ENCODE data around the gene MYRF. TPM values are rescaled to one million over a fixed set of nuclear protein-coding genes. Genes with fewer than 3 reads are reported as not detected.

MYRF gene
- total RNA-seq, 1 donor from 2014 or later = 0.20 TPM

DNA sequence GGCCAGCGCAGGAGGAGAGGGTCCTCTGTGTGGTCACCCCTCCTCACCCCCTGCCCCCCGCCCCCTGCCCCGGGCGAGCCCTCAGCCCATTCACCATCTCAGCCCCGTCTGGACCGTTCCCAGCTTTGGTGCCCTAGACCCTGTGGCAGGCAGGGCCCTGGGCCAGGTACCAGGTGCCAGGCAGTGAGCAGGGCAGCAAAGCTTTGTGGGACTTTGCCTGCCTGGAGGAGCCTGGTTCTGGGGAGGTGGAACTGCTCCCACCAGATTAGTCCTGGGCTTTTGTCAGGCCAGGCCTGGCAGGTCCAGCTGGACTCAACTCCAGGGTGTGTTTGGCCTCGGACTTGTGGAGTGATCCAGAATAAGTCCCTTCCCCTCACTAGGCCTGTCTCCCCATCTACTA is 13.7 kb upstream of the MYRF start:
- DNase-seq (ENCODE audit: low read depth in 2 of 2) = no peak

DNA sequence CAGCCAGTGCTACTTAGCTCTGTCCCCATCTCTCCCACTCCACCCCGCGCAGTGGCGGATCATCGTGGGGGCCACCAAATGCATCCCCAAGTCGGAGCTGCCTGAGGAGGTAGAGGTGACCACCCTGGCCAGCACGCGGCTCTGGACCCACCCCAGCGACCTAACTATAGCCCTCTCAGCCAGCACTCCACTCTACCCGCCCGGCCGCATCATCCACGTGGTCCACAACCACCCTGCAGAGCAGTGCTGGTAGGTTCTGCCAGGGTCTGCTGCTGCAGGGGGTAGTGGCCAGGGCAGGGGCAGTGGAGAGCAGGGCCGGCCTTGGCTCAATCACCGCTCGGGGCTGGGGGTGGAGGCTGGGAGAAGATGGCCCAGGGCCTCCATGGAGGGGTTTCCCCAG is 13.0 kb upstream of the MYRF start:
- DNase-seq (ENCODE audit: low read depth in 2 of 2) = no peak

DNA sequence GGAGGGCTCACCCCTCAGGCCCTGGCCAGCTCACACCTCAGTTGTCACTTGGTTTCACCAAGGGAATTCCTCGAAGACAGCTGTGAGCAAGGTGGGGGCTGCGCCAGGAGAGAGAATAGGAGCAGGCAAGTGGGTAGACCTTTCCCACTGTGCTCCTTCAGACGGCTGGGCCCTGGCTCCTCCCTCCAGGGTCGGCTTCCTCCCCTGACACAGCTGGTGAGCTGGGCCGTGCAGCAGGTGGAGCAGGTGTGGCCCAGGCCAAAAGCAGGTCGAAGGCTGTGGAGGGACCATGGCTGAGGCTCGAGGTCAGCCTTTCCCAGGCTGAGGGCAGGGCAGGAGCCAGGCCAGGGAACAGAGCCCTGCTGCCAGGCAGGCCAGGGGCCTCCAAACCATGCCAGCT is 12.5 kb upstream of the MYRF start:
- DNase-seq (ENCODE audit: low read depth in 2 of 2) = no peak

DNA sequence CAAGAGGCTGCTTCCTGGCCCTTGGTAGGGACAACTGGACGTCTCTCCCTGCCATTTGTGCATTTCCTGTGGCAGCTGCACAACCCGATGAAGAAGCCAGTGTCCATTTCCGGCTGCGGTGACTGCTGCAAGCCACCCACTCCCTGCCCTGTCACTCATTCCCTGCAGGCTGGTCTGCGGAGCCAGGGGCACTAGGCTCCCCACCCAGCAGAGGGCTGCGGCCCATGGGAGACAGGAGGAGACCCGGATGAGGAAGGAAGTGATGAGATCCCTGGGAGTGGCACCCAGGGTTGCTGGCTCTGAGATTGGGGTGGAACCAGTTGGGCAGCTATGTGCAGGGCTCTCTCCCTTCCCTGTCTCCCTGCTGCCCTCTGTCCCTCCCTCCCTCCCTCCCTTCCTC is 10.0 kb upstream of the MYRF start:
- DNase-seq (ENCODE audit: low read depth in 2 of 2) = peak in 1 of 2 donors; percentile 13

DNA sequence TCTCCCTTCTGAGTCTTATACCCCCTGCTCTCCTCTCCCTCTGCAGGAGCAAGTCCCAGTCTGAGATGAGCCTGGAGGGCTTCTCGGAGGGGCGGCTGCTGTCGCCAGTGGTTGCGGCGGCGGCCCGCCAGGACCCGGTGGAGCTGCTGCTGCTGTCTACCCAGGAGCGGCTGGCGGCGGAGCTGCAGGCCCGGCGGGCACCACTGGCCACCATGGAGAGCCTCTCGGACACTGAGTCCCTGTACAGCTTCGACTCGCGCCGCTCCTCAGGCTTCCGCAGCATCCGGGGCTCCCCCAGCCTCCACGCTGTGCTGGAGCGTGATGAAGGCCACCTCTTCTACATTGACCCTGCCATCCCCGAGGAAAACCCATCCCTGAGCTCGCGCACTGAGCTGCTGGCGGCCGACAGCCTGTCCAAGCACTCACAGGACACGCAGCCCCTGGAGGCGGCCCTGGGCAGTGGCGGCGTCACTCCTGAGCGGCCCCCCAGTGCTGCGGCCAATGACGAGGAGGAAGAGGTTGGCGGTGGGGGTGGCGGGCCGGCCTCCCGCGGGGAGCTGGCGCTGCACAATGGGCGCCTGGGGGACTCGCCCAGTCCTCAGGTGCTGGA is 8.8 kb upstream of the MYRF start:
- DNase-seq (ENCODE audit: low read depth in 2 of 2) = no peak

DNA sequence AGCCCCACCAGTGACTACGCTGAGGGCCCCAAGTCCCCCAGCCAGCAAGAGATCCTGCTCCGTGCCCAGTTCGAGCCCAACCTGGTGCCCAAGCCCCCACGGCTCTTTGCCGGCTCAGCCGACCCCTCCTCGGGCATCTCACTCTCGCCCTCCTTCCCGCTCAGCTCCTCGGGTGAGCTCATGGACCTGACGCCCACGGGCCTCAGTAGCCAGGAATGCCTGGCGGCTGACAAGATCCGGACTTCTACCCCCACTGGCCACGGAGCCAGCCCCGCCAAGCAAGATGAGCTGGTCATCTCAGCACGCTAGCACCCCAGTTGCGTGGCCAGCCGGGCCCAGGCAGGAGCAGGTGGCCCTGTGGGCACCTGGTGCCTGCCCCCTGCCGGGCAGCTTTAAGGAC is 8.3 kb upstream of the MYRF start:
- no peak for DNase-seq (ENCODE audit: low read depth in 2 of 2)

DNA sequence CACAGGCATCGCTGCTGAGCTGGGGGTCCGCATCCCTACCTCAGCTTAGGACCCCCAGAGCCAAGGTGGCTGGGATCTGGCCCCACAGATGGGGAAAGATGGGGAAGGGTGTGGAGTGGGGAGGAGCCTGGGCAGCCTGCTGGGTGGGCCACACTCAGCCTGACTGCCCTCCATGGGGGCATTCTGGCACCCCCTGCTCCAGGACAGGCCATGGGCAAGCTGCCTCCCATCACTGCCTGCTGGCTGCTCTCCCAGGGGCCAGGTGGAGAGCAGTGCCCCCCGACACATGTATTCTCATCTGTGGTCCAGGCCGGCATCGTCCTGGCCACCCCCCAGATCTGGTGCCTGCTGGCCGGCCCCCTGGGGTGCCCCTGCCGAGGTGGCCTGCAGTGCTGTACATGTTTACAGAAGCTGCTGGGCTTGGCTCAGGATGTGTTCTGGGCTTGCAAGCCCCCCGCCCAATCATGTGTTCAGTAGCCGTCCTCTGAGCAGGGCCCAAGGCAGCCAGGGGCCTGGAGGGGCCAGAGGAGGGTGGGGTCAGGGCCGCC is 7.8 kb upstream of the MYRF start:
- no peak for DNase-seq (ENCODE audit: low read depth in 2 of 2)

DNA sequence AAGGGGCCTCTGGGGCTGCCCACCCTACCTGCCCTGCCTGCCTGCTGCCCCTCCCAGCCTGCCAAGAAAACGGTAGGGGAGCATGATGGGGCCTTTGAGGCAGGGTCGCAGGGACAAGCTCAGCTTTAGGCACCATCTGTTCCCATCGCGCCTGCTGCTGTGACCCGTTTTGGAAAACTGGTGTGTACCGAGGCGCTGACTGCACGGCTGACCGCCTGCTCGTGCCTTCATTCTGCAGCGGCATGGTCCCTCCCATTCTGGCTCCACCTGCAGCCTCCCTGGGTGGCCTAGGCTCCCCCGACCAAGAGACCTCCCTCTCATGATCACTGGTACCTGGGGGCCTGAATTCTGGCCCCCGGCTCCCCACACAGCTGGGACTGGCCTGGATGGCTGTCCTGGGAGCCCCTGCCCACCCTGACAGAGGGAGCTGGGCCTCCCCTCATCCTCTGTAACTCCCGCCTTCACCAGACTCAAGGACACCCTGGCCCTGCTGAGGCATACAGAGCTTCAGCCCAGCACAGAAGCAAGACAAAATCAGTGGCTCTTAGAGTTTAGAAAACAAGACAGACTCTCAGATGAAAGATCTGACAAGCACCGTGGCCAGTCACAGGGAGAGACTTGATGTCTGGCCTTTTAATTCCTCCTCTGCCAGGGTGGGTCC is 6.5 kb upstream of the MYRF start:
- DNase-seq (ENCODE audit: low read depth in 2 of 2) = no peak

DNA sequence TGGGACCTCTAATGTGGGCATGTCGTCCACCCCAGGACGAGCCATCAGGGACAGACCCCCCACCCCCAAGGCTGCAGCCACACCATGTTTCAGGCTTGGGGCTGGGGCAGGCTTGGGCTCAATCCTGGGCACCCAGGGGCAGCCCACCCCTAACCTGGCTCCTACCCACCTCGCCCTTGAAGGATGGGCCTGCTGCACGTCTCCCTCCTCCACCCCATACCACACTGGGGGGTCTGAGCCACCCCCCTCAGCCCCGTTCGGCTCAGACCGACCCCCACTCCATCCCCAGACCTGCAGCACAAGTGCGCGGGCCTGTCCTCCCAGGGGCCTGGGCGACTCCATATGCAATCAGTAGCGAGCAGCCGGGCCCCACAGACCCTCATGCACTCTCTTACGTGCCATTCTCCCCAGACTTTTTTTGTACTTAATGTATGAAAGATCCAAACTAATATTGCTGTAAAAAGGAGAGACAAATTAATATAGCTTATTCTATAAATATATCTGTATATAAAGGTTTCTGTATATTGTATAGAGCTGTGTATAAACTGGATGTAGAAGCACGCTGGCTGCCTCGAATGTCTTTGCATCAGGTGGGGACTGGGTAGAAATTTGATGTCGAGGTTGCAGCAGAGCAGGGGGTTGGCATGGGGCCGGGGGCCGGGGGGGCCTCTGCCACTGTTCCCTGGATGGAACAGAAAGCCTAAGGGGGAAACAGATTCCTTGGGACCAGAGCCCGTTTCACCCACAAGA is 5.8 kb upstream of the MYRF start:
- no peak for DNase-seq (ENCODE audit: low read depth in 2 of 2)

DNA sequence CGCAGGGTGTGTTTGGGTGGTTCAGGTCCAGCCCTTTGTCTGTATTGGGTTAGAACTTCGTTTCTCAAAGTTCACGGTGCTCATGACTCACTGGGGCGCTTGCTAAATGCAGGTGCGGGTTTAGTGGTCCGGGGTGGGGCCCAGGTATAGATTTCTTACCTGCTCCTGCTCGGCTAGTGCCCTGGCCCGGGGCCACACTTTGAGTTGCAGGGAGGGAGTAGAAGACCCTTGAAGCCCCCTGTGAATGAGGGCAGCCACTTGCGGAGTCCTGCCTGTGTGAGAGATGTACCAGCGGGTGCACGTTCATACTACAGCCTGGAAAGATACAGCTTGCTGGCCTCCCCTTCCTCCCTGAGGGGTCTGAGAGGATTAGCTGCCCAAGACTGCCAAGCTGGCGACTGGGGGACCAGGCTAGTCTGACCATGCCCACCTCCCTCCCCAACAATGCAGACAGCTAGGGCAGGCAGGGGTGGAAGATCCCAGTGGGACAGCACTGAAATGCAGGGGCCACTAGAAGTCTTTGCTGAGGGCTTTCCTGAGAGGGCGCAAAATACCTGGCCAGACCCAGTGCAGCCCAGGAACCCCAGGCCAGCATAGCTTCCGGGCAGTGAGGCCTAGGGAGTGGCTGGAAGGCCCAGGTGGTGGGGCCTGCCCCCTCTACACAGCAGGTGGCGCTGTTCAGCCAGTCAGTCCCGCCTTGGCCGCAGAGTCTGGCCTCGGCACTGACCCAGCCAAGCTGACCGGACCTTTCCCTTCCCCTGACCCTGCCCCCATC is 5.1 kb upstream of the MYRF start:
- peak; percentile 70 to 75 for DNase-seq (ENCODE audit: low read depth in 2 of 2)

DNA sequence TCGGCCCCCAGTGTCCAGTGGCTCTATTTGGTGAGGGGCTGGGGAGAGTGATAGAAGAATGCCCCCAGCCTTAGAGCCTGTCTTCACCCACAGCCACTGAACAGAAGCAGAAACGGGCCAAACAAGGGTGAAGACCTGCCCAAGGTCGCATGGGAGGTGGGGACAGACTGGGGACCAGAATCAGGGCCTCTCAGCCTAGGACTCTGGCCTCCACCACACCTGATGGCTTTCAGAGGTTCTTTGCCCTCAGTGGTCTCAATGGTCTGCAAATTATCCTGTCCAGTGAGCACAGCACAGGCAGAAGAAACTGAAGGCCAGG is 4.5 kb upstream of the MYRF start:
- no peak for DNase-seq (ENCODE audit: low read depth in 2 of 2)

DNA sequence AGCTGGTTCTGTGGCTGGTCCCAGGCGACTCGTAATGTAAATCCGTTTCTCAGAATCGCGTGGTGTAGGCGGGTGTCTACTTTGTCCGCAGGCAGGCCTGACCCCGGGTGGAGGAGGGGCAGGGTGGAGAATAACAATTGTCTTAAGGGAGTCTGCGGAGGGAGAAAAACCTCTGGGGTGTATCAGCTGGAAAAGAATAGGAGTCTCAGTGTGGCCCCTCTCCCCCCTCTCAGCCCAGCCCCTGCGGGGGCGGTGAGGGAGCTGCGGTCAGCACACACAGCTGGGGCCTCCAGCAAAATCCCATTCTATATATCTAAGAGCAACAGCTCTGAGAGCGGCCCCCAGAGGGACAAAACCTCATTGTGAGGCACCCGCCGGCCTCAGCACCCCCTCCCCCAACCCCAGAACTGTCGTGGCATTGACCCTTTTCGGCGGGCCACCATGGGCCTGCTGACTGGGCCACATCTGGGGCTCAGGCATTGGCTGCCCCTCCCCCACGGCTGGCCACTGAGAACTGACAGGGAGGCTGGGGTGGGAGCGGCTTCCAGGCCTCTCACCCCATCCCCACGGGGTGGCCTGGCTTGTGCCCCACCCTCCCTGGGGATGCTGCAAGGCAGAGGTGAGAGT is 2.7 kb upstream of the MYRF start:
- DNase-seq (ENCODE audit: low read depth in 2 of 2) = no peak

DNA sequence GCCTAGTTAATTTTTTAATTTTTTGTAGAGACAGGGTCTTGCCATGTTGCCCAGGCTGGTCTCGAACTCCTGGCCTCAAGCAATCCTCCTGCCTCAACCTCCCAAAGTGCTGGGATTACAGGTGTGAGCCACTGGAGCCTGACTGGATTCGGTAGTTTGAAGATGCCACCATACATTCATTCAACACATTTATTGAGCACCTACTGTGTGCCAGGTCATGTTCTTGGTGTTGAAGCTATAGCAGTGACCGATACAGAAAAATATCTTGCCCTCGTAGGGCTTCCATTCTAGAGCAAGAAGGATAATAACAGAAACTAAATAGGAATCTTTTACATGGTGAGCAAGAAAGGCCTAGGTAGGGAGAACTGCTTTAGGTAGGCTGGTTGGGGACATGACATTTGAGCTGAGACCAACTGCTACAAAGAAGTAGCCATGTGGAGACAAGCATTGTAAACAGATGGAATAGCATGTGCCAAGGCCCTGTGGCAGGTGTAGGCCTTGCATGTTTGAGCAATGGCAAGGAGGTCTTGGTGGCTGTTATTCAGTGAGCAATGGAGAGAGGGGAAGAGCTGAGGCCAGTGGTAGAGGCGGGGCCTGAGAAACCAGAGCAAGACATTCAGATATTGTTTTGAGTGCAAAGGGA is 1.7 kb upstream of the MYRF start:
- no peak for DNase-seq (ENCODE audit: low read depth in 2 of 2)

DNA sequence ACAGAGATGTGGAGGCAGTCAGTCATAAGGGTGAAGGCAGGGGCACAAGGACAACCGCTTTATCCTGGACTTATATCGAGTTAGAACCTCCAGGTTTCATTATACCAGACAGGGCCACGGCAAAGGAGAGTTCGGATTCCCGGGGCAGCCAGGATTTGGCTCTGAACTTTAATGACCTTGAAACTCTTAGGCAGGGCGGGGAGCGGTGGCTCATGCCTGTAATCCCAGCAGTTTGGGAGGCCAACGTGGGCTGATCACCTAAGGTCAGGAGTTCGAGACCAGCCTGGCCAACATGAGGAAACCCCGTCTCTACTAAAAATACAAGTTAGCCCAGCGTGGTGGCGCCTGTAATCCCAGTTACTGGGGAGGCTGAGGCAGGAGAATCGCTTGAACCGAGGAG is 1.1 kb upstream of the MYRF start:
- DNase-seq (ENCODE audit: low read depth in 2 of 2) = no peak

DNA sequence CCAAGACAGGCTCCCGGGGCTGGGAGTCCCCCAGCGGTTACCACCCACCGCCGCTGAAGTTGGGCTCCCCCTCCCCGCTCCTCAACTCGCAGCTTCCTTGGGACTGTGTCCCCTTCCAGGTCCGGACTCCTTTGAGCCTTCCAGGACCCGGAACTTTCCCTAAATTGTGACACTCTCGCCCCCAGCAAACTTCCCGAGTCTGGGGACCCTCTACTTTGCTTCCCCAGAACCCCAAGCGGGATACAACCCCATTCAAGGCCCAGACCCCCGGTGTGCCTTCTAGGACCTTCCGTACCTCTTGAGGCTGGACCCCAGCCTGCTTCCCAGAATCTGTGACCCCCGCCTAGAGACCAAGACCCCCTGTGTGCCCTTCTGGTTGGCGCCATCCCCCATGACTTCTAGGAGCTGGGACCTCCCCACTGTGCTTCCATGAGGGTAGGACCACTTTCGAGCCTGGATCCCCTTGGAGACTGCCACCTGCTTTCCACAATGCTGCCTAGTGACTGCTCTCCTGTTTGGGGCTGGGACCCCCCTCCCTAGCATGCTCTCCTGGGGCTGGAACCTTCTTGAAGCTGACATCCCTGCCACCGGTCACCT is 587 bp downstream of the MYRF start:
- no peak for DNase-seq (ENCODE audit: low read depth in 2 of 2)

DNA sequence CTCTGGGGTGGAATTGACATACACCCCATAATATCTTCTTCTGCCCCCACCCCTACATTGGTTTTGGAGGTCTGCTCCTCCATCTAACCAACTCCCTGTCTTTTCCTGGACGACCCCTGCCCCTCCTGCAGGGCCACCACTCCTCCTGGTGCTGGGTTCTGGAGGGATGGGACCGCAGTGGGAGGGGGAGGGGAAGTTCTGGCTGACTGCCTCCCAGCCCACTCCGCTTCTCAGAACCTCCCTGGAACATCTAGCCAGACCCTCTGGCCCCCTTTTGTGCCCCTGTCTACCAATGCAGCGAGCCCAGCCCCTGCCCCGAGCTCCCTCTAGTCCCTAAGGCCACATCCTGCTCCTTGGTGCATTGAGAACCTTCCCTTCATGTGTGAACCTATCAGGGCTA is 1.2 kb downstream of the MYRF start:
- no peak for DNase-seq (ENCODE audit: low read depth in 2 of 2)

DNA sequence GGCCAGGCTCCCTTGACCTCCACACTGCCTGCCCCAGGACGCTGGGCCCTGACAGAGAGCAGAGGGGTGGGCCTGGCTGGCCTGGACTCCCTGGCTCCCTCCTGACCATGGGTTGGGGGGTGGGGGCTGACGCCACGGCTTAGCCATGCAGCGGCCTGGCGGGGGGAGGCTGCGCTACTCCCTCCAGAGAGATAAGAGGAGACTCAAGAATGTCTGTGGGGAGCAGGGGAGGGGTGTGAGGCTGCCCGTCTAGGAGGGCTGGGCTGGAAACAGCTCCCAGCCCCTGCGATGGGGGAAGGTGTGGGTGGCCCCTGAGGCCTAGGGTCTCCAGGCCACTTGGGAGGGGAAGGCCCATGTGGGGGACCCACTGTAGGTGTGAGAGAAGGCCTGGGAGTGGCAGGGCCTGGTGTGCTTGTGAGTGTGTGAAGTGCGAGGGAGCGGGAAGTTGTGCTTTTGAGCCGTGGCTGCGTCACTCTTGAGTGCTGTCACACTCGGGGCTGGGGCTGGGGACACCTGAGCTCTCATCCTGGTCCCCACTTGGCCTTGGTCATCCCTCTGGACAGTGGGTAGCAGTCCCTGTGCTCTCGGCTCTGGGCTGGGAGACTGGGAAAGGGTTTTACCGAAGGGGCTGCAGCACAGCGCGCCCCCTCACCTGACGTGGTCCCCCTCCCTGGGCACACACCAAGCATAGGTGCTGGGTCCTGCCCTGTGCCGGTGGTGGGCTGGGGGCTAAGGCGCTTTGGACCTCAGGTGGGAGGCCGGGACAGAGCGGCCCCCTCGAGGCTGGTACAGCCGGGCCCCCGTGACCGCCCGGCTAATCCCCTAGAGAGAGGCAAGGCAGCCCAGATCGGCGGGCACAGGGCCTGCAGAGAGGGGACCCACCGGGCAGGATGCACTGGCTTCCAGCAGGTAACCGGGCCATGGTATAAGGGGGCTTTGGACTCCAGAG is 2.4 kb downstream of the MYRF start:
- DNase-seq (ENCODE audit: low read depth in 2 of 2) = no peak

DNA sequence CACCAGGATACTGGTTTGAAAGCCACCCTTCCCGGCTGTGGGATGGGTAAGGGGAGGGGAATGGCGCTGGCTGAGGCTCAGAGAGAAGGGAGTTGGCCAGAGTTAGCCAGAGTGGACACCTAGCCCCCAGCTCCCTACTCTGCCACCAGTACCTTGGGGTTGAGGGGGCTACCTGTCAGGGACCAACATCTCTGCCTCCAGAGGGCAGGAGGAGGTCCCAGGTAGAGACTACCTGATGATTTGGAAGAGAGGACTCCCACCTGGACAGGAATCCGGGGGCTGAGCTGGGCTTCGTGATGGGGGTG is 3.7 kb downstream of the MYRF start:
- DNase-seq (ENCODE audit: low read depth in 2 of 2) = no peak

DNA sequence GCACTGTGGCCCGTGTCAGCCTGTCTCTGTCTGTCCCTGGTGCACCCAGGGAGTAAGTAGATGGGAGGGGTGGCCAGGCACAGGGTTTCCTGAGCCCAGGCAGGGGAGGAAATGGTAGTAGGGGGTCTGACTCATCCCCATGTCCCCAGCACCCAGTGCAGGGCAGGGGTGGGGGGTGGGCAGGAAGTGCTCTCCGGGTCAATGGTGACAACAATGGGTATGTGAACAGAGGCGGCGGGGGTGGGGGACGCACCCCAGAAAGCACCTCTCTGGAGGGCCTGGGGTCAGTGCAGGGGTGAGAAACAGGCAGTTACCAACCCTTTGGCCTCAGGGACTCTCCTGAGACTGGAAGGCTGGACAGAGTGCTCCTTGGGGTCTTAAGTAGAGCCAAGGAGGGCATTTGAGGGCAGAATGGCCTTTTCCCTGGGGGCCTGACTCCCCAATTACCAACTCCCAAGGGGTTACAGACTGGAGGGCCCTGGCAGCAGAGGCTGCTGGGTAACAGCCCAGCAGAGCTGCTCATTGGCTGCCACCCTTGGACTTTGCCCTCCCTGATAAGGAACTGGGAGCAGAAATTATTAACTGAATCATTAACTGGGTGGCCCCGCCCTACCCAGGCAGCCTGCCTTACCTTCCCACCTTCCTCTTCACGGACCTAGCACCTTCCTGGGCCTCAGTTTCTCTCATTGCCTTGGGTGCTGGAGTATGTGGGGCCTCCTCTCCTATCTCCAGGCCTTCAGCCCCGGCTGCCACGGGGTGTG is 4.2 kb downstream of the MYRF start:
- peak; percentile 20 to 43 for DNase-seq (ENCODE audit: low read depth in 2 of 2)

All from lung microvascular endothelial cell (primary cell).